PC-3 (cell line): ENCODE results near the gene ARL3.

ENCODE experiments used
- EZH2 ChIP-seq: fragments of 300-600 bp; sonication (generic); IDR thresholded peaks from one replicate; pipeline ENCODE4 v1.6.1; 2017; ENCODE audit warnings: antibody characterized with exemption, mild to moderate bottlenecking, low read length; ENCODE audit not compliant: unreplicated experiment
- EZH2phosphoT487 ChIP-seq: fragments of 300-600 bp; sonication (generic); IDR thresholded peaks from 2 replicates; pipeline ENCODE4 v1.6.1; 2018; ENCODE audit warnings: mild to moderate bottlenecking, antibody characterized with exemption, low read length, borderline replicate concordance

GRCh38 chr10:102740229-102740628 lies 26.0 kb upstream of the ARL3 start:
- TF ChIP-seq EZH2 (no peak), EZH2phosphoT487 (no peak)
